CD1c-positive myeloid dendritic cell (primary cell): ENCODE results near the gene TNFRSF25.

Source experiments
- DNase-seq: peaks from one replicate; pipeline ENCODE4 v3.0.0-alpha.2; 2016; ENCODE audit errors: extremely low spot score

TNFRSF25 gene

DNA sequence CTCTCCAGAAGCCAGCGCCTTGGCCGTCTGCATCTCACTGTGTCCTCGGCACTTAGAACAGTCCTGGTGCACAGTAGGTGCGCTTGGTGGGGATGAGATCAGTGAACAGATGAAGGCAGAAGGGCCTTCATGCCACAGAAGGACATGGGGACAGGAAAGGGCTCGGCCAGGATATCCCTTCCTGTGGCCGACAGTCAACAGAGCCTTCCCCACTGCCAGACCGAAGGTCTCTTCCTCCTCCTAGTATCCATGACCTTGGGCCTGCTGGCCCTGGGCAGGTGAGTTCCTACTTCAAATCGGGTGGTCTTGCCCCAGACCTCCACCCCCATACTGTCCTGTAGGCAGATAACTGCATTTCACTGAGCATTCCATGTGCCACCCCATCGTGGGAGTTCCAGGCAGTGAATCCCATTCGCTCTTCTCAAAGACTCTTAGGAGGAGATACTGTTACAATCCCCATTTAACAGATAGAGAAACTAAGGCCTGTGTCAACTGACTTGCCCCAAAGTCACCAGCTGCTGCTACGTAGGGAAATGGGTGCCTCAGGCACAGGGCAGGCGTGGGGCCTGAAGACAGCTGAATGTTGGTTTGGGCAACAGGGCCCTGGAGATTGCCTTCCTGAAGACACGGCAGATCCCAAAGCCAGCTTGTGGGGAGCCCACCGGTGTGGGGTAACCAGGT lies 22.0 kb upstream of the TNFRSF25 start:
- DNase-seq, result no peak

DNA sequence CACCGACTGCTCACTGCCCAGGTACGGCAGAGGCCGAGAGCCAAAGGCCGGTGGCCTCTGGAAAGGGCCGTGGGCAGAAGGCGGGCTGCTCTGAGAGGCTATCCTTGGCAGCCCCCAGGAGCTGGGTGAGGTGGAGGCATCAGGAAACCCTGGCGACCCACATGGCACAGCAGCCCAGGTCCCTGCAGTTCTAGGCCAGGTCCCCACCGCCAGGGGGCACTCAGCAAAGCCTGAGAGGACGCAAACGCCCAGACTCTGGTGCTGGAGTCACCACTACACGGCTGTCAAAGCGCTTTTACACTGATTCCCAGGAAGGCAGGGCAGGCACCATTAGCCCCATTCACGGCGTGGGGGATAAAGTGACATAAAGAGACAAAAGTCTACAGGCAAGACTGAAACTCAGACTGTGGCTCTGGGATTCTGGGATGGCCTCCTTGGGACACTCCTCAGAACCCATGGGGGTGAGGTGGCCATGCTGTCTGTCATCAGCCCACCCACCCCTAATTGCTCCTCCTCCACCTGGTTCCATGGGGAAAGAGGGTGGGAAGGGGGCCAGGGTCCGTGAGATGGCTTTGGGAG lies 20.5 kb upstream of the TNFRSF25 start:
- peak; percentile 87 for DNase-seq

DNA sequence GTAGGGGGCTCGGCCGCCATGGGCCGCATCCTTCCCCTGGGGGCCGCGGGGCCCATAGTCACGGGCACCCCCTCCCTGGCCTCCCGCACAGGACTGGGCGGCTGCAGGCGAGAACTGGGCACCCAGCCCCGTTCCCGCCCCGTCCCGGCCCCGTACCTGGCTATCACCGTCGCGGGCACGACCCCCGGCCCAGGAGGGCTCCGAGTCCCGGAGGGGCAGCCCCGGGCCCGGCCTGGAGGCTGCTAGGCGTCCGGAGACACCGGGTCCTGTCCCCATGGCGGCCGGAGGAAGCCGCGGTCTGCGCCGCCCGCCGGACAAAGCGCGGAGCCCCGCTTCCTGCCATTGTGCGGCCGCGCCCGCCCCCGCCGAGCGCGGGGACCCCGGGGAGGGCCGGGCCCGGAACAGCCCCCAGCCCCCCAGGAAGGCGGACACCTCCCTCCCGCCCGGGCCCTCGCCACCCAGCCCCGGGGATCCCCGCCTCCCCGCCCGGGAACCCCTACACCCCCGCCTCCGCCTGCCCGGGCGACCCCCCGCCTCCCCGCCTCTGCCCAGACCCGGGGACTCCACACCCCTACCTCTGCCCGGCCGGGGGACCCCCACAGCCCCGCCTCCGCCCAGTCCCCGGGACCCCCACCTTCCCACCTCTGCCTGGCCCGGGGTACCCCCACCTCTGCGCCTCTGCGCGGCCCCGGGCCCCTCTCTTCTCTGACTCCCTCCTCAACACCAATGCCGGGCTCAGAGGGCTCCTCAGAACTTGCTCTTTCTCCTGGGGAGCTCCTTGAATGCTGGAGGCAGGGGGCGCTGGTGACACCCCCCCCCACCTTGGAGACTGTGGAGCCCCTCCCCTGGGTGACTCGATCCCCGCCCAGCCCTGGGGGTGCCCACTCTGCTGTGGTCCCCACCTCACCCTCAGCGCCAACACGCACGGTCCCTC lies 19.5 kb upstream of the TNFRSF25 start:
- no peak for DNase-seq

DNA sequence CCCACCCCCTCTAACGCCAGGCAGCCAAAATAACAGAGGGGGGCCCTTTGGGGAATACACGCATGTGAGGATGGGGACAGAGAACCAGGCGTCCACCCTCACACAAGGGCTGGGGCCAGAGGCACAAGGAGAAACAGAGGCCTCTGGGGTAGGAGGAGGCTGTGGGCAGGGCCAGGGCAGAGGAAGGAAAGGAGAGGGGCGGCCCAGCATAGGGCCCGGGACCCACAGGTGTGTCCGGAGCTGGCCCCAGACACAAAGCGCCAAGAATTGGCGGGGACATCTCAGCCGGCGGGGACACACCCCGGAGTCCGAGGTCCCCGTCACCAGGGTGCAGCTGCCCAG lies 18.8 kb upstream of the TNFRSF25 start:
- DNase-seq, result no peak

DNA sequence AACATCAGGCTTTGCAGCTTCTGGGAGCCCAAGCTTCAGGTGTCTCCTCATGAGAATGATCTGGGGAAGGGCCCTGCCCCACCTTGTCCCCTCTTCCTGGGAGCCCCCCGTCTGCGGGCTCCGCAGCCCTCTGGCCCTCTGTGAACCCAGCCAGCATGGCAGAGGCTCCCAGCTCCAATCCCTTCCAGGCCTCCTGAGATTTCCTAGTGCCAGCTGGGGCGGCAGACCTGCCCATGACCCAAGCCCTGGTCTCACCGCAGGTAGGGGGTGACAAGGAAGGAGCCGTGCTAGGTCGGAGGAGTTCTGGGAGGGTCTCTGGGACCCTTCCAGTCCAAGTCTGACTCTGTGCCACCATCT lies 17.8 kb upstream of the TNFRSF25 start:
- no peak for DNase-seq

DNA sequence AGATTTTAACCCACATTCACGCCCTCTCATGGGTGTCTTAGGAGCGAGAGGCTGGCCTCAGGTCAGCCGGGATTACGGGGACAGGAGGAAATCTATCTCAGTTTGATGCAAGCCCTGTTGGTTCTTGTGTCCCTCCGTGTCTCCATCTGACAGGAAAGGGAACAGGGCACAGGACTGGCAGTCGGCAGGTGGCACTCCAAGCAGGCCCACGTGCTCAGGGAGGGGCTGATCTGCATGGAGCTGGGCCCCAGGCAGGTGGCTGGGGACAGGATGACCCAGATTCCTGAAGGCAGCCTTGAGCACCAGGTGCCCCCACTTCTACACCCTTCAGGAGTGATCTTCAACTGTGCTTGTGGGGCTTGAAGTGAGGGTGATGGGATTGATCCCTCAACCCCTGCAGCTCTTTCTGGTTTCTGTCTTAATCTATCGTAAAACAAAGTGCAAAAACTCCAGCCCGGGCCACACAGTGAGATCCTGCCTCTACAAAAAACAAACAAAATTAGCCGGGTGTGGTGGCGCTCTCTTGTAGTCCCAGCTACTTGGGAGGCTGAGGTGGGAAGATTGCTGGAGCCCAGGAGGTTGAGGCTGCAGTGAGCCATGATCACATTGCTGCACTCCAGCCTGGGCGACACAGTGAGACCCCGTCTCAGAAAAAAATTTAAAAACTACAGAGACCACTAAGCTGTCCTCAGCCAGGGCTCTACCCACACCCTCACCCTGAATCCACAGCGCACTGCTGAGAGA lies 17.2 kb upstream of the TNFRSF25 start:
- no peak for DNase-seq

DNA sequence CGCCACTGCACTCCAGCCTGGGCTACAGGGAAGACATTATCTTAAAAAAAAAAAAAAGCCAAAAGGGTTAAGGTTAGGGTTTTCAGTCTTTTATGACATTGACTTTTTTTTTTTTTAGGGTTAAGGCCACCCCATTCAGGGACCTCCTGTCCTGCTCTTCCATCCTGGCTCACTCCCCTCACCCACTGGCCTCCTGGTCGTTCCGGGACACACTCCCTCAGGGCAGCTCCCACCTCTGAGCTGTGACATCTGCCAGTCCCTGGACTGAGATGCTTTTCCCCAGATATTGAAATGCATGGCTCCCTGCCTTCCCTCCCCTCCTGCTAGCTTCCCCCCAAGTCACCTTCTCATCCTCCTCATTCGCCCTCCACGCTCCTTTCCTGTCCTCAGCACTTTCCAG lies 15.8 kb upstream of the TNFRSF25 start:
- DNase-seq, result no peak

DNA sequence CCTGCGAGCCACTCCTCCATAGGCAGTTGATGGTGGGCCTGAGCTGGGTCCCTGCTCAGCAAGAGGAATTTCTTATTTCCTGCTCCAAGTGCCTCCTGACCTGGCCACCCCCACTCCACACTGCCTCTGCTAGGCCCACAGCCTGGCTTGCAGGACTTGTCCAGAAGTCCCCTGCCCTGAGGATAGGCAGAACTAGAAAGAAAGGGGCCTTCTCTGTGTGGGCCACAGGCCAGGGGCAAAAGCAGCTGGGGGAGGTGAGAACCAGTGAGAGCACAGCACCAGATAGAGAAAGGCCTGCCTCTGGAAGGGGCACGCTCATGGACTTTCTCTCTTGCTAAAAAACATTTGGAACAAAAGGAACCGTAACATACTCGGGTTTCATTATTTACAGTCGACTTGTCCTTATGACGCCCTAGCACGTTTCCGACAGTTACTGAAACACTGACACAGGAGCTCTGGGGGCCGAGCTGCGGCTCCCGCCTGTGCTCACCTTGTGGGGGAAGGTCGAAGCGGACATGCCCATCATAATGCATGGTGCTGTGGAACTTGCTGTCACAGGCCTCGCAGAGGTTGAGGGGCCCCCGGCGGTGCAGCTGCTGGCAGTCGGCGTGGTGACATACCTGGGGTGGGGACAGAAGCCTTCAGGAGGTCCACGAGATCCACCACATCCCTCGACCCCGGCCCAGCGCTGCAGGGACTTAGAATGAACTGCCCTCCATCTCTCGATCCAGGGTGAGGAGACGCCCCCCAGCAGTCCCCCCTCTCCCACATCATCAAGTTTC lies 11.3 kb upstream of the TNFRSF25 start:
- DNase-seq, result no peak

DNA sequence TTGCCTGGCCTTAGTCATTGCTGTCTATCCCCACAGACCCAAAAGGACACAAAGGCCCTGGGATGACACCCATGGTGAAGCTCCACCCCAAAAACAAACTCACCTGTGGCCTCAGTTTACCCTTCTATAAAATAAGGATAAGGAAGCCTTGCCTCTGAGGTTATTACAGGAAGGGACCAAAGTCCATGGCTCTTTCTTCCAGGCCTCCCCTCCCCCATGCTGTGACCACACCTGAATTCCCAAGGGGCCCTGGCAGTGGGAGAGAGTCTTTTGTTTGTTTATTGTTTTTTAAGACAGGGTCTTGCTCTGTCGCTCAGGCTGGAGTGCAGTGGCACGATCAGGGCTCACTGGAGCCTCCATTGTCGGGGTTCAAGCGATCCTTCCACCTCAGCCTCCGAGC lies 10.5 kb upstream of the TNFRSF25 start:
- no peak for DNase-seq

DNA sequence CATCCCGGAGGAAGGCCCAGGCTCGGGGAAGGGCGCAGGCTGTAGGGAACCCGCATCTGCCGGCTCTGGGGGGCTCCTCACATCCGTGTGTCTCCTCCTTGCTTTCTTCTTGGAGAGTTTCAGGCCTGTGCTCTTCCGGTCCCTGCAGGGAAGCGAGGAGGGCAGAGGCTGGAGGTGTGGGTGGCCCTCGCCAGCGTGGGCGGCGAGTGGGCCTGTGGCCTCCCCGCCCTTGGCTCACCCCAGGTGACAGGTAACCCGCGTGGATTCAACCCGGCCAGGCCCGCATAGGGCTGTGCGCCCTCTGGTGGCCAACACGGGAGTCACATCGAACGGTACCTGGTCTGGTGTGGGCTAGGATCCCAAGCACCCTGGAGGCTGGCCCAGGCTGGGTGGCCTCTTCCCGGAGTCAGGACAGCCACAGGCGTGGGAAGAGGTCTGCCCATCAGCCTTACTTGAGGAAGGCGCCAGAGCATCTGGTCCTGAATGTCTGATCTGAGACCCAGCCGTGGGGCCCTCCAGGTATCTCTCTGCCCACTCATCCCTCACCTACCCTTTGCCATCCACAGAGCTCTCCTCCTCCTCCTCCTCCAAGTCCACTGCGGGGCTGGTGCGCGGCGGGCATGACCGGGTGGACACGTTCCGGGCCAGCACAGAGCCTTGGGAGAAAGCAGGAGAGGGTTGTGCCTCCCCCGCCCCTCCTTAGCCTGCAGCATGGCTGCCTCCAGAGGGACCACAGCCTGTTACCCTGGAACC lies 9.6 kb upstream of the TNFRSF25 start:
- peak; percentile 57 for DNase-seq

DNA sequence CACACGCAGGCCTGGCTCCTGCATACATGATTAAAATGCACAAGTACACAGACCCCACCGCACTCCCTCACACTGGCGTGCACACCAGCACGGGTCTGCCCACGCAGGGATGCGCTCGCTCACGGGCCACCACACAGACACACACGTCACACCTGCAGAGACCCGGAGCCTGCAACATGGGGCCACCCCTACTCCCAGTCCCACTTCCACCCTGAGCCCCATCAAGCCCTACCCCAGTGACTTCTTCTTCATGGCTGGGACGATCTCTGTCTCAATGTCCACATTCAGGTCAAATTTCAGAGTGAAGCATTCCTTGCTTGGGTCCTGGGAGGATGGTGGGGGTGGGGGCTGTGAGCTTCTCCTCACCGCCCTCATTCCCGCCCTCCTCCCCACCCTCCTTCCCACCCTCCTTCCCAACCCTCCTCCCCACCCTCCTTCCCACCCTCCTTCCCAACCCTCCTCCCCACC lies 8.9 kb upstream of the TNFRSF25 start:
- DNase-seq, result no peak

DNA sequence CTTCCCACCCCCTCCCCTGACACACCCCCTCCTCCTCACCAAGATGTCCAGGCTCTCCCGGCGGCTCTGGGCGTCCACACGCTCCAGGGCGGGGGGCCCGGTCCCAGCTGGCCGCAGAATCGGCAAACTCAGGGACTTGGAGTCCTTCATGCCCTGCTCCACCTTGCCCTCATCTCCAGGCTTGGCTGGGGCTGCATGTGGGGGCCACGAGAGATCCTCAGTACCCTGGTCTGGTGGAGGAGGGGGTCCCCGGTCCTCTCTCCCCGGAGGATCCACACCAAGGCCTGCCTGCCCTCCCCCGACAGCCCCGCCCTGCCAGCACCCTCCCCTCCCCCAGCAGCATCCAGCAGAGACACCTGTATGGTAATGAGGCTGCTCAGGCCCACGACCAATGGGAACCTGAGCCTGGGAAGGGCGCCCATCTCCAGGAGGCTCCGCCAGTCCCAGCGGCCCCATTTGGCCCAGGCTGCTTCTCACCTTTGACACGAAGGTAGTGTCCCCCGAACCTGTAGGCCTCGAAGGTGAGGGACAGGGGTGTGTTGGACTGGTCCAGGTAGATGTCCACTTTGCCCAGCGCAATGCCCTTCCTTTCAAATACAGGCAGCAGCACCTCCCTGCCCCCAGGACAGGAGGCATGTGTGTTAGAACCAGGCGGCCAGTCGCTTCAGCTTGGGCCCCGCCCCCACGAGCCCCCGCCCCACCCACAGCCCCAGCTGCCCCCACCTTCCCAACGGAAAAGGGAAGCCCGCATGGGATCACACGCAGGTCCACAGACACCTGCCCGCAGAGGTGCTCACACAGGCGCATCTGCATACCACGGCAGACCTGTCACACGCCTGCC lies 8.2 kb upstream of the TNFRSF25 start:
- DNase-seq, result no peak

DNA sequence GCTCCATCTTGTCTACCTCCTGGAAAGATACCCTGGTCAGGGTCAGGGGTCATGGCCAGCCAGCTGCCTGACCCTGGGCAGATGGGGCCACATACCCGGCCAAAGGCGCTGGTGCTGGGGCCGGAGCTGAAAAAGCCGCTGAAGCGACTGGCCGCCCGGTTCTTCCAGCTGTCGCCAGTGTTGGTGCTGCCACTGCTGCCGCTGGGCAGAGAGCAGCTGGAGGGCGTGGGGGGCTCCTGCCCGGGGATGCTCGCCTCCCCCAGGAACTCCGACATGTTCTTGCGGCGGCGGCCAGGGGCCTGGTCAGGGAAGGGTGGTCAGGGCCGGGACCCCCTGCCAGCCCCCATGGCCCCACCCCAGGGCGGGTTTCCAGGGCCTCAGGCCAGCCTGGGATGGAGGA lies 7.2 kb upstream of the TNFRSF25 start:
- DNase-seq, result no peak

DNA sequence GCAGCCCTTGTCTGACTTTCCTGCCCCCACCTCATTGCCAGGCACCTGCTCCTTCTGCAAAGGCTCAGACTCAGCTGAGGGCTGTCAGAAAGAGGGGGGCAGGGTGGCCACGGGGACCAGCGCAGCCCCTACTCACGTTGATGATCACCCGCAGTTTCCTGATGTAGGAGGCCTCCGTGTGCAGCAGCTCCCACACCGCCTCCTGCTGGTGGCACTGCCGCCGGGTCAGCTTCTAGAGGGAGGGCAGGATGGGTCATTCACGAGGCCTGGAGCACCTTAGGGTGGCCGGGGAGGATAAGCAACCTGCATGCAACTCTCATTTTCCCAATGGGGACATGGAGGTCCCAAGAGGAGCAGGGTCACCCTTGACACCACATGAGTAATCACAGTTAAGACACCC lies 6.4 kb upstream of the TNFRSF25 start:
- no peak for DNase-seq

DNA sequence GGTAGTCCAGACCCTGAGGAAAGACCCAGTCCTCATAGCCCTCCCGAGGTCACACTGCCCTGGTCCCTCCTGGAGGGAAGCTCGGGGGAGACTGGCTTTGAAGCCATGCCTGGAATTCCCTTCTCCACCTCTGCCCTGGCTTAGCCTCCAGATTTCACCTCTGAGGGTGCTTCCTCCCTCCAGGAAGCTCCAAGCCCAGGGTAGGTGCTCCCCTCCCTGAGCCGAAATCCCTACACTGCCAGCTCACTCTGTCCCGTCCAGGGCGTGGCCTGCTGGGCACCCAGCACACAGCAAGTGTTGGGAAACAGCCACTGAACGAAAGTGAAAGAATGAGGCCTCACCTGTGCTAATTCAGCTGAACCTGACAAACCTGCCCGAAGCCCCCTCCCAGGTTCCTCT lies 6.0 kb upstream of the TNFRSF25 start:
- DNase-seq, result no peak

DNA sequence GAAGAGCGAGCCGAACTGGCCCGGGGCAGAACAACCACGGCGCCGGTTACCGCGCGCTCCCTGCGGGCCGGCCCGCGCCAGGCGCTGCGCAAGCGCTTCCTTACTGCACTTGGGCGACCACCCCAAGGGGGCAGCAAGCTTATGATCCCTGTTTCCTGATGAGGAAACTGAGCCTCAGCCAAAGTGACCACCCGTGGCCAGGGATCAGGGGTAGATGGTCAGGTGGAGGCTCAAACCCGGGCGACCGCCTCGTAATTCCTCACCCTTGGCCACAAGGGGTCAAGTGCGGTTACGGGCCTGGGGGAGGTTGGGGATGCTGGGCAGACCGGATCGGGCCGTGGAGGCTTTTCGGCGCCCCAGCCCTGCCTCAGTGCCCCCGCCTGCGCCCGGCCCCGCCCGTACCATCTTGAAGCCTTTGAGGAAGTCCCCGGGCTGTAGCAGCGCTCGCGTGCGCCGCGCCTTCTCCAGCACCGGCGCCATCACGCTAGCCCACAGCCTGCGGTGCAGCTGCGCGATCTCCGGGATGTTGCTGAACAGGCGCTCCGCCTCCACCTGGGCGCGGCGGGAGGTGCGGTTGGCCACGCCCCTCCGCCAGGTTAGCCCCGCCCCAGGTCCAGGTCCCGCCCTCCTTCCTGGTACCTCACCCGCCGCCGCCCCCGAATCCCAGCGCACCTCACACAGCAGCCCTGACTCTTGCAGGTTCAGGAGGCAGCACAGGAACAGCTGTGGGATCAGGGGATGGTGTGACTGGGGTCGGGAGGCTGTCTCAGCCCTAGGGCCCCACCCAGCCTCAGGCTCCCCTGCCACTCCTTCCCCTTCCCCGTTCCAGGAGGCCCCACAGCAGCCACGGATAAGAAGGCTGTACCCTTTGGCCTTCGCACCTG lies 5.4 kb upstream of the TNFRSF25 start:
- DNase-seq, result no peak

DNA sequence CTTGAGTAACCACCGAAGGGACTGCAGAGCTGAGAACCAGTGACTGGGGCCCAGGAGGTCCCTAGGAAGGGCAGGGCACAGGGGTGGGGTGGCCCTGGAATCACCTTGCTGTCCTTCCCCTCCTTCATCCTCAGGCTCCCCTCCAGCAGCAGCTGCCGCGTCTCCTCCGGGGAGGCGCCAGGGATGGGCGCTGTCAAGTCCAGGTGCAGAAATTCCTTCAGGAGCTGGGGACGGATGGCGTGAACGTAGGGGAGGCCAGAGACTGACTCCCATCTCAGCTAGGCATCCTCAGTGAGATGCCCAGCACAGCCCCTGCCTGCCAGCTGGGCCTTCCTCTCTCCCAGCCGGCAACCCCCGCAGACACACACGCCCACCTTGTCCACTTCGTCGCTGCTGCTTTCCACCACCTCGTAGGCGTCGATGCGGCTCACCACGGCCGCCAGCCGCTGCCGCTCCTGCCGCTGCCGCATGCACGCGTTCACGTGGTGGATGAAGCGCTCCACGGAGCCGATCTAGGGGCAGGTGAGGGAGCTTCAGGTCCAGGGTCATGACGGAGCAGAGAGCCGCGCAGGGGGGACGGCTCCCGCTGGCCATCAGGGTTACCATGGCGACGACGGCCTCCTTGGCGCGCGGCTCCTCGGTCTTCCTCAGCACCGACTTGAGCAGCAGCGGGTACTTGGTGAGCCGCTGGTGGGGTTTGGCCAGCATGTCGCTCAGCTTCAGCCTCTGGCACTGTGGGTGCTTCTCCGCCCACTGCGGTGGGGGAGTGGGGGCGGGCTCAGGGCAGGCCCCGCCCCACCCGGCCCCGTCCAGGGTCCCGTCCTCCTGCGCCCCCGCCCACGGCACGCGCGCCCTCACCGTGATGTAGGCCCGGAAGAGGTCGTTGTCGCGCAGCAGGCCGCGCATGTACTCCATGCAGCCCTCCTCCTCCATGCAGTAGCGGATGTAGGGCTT lies 4.4 kb upstream of the TNFRSF25 start:
- DNase-seq, result no peak
